Activated CD4-positive, alpha-beta T cell treated with anti-CD3 and anti-CD28 coated beads, Interleukin-2, amount 10 ng/mL, durations not matched to agents 7 days and 5 days (primary cell): ENCODE measurements around the gene TMEM81. TPM values are rescaled to one million over a fixed set of nuclear protein-coding genes. Genes with fewer than 3 reads are reported as not detected.

Experiments
- CTCF ChIA-PET: fragments of 350-600 bp; sonication (Branson Sonifier 250); formaldehyde crosslinking; loops from one replicate; lab custom pipeline; 2021; ENCODE audit warnings: antibody characterized with exemption; lab: Charles Lee
- POLR2A ChIA-PET: fragments of 350-600 bp; sonication (Branson Sonifier 250); formaldehyde crosslinking; loops from one replicate; lab custom pipeline; 2021; ENCODE audit warnings: antibody characterized with exemption; lab: Charles Lee
- DNase-seq: peaks from one replicate; pipeline ENCODE4 v3.0.0-alpha.2; 2020
- H3K27ac Mint-ChIP-seq: one replicate; pipeline ENCODE4 v1.8.0; 2021; ENCODE audit warnings: mild to moderate bottlenecking, moderate library complexity, mixed read lengths
- H3K27me3 Mint-ChIP-seq: one replicate; pipeline ENCODE4 v1.8.0; 2021; ENCODE audit warnings: mixed read lengths
- H3K36me3 Mint-ChIP-seq: one replicate; pipeline ENCODE4 v1.8.0; 2021; ENCODE audit warnings: low read depth, mixed read lengths
- H3K4me1 Mint-ChIP-seq: one replicate; pipeline ENCODE4 v1.8.0; 2021; ENCODE audit warnings: mixed read lengths
- H3K4me3 Mint-ChIP-seq: one replicate; pipeline ENCODE4 v1.8.0; 2021; ENCODE audit warnings: mild to moderate bottlenecking, moderate library complexity, mixed read lengths
- H3K9me3 Mint-ChIP-seq: one replicate; pipeline ENCODE4 v1.8.0; 2021; ENCODE audit warnings: mixed read lengths
- total RNA-seq, 2 experiments: library from RNA; stranded (reverse); gene quantifications; one replicate each; pipeline ENCODE4 v1.2.3, GENCODE V29; 2021

Gene TMEM81
- total RNA-seq, 2 experiments from 2014 or later, result 2.4 to 2.9 TPM

DNA sequence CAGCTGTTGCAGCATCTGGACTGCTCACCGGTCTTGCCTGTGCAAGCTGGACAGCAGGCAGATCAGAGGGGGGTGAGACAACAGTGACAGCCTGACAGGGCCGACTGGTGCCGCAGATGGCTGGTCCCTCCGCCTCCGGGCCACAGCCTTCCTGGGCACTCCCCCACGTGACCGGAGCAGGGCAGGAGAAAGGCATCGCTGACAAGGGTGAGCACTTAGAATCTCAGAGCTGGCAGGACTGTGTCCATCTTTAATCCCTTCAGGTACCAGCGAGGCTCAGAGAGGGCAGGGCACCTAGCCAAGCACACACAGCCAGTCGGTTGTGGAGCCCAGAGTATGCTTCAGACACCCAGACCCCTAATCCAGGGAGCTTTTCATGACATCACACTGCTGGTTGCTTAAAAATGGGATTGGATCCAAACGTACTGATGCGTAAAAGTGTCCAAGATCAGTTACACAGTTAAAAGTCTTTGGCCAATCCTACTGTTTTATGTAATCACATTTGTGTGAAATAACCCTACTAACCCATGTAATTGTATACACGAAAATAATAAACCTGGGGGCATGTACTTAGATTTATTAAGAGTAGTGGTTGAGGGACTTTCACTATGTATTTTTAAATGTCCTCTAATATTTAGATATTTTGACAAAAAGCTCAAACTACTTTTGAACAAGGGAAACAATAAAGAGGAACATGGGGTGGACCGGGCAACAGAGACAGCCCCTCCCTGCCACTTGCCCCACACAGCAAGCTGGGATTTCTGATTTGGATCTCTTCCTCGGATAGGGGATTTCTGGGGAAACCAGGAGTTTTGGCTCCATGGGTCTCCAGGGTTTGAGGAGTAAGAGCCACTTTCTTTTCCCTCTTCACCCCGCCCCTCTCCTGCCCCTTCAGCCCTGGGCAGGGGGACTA lies 42.0 kb downstream of the TMEM81 start:
- ChIA-PET POLR2A (no interaction called here), CTCF (no interaction called here)
- no peak for DNase-seq
- Mint-ChIP-seq H3K4me1 (no peaks in the 10 kb centered on the region), H3K27me3 (peaks cover 62% of the 10 kb centered on the region), H3K27ac (no peak overlapping the region), H3K36me3 (no peaks in the 10 kb centered on the region), H3K9me3 (no peaks in the 10 kb centered on the region), H3K4me3 (no peak overlapping the region)

DNA sequence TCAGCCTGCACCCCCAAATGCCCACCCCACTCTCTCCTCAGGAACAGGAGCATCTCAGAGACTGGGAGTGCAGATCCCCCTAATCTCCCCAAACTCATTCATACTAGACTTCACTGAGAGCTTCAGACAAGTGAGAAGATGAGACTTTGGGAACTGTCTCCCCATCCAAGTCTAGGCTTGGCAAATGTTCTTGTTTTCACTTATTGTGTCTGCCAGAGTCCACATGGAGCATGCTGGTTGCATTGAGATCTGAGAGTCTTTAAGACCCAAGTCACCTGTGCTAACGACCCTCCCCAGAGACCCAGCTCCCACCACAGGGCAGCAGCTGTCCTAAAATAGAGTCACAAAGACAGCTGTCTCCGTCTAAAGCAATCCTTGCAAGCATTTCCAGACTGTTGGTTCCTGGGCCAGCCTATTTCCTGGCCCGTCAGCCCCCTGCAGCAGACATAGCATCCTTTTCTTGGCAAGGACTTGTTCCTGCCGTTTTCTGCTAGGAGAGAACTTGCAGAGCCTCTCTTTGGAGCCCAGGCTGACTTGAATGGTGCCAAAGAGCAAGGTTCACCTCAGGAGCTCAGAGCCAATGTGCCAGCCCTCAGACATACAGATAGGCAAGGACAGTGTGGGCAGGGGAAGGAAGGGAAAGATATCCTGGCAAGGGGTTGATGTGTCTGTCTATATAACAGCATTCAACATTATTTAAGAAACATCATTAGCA lies 43.1 kb downstream of the TMEM81 start:
- Mint-ChIP-seq H3K4me1 (no peaks in the 10 kb centered on the region), H3K27ac (no peak overlapping the region), H3K4me3 (no peak overlapping the region), H3K36me3 (no peaks in the 10 kb centered on the region), H3K9me3 (no peaks in the 10 kb centered on the region), H3K27me3 (peaks cover 61% of the 10 kb centered on the region)
- CTCF ChIA-PET, result interaction anchor here (0.6 to 0.9 kb wide), 2 partner anchors 12 to 111 kb away, joined by 3 read pairs; no protein-coding TSS in a partner anchor
- POLR2A ChIA-PET, result no interaction called here
- DNase-seq, result no peak

DNA sequence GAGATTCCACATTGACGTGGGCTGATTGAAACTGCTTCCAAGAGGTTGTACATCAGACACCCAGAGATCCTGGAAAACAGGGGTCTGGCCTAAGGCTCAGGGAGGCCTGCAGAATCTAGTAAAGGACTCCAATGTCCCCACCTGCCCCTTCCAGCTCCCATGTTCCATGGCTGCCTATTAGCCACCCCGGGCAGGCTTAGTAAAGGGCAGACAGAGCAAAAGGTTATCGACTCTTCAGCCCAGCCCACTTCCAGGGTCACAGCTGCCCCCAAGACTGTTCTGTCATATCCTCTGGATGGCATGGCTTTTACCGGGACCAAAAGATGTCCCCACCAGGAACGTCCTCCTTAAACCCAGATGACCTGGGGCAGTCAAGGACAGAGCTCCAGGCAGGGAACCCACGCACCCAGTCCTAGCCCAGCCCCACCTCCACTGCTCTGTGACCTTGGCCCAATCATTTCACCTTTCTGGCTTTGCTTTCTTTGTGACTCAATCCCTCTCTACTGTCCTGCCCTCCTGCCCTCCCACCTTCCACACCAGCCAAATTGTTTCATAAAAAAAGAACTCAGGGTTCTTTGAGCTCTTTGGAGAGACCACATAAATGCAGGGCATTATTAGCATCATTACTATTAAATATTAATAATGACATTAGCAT lies 46.0 kb downstream of the TMEM81 start:
- Mint-ChIP-seq H3K27me3 (peaks cover 37% of the 10 kb centered on the region), H3K4me3 (no peak overlapping the region), H3K36me3 (no peaks in the 10 kb centered on the region), H3K27ac (no peak overlapping the region), H3K4me1 (no peaks in the 10 kb centered on the region), H3K9me3 (no peaks in the 10 kb centered on the region)
- DNase-seq, result no peak
- CTCF ChIA-PET, result interaction anchor here (1.1 to 2.3 kb wide), 3 partner anchors 9 to 23 kb away, joined by 3 to 6 read pairs (median 5); no protein-coding TSS in a partner anchor
- POLR2A ChIA-PET, result no interaction called here

DNA sequence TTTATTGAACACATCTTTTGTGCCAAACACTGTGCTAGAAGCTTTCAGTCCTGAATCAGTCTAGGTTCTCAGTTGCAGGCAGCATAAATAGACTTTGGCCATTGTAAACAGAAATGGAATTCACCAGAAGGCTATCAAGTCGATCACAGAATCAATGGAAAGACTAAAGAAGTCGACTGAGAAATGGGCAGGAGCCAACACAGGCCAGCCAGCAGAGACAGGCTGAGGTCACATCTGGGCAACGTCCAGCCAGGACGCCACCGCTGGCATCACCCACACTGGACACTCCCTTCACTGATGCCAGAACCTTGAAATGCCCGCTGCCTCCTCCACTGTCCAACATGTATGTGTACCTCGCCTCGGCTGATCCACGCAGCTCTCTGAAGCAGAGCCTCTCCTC lies 46.7 kb downstream of the TMEM81 start:
- Mint-ChIP-seq H3K27ac (no peak overlapping the region), H3K9me3 (no peaks in the 10 kb centered on the region), H3K4me1 (no peaks in the 10 kb centered on the region), H3K27me3 (peaks cover 33% of the 10 kb centered on the region), H3K4me3 (no peak overlapping the region), H3K36me3 (no peaks in the 10 kb centered on the region)
- DNase-seq, result no peak
- ChIA-PET POLR2A (no interaction called here), CTCF (interaction anchor here (1.8 kb wide), 1 partner anchor 10 kb away, joined by 5 read pairs; no protein-coding TSS in a partner anchor)

Other genes with a start within 250 kb of the TMEM81 start
- under 1 TPM in 1 of 2 experiments, not detected in 1; 0.23 TPM for gene NFASC, start 213.6 kb downstream of the TMEM81 start, total RNA-seq
- not detected for gene CNTN2, start 41.2 kb downstream of the TMEM81 start, total RNA-seq
- gene RBBP5, start 37.5 kb upstream of the TMEM81 start, total RNA-seq, result 10 to 100 TPM; 22.2 to 24.7 TPM
- gene DSTYK, start 127.2 kb upstream of the TMEM81 start, total RNA-seq, result 1 to 10 TPM; 8.8 to 8.9 TPM
- gene TMCC2, start 143.5 kb upstream of the TMEM81 start, total RNA-seq, result under 1 TPM; 0.52 to 0.64 TPM
- 10 to 100 TPM; 12.1 to 12.7 TPM for gene NUAK2, start 237.3 kb upstream of the TMEM81 start, total RNA-seq